HT1080 (cell line): ENCODE results near the gene ELOB. TPM values are rescaled to one million over a fixed set of nuclear protein-coding genes. Genes with fewer than 3 reads are reported as not detected.

Experiments
- DNase-seq: peaks from one replicate; pipeline ENCODE4 v3.0.0-alpha.2; 2015; ENCODE audit warnings: low read depth
- total RNA-seq: library from RNA; depleted of rRNA; stranded (reverse); fragments of >200 nt; shearing (Covaris generic); gene quantifications from 2 replicates; pipeline ENCODE4 v1.2.3, GENCODE V29; 2014

Gene ELOB
- total RNA-seq, 1 experiment from 2014 or later: 159 TPM

DNA sequence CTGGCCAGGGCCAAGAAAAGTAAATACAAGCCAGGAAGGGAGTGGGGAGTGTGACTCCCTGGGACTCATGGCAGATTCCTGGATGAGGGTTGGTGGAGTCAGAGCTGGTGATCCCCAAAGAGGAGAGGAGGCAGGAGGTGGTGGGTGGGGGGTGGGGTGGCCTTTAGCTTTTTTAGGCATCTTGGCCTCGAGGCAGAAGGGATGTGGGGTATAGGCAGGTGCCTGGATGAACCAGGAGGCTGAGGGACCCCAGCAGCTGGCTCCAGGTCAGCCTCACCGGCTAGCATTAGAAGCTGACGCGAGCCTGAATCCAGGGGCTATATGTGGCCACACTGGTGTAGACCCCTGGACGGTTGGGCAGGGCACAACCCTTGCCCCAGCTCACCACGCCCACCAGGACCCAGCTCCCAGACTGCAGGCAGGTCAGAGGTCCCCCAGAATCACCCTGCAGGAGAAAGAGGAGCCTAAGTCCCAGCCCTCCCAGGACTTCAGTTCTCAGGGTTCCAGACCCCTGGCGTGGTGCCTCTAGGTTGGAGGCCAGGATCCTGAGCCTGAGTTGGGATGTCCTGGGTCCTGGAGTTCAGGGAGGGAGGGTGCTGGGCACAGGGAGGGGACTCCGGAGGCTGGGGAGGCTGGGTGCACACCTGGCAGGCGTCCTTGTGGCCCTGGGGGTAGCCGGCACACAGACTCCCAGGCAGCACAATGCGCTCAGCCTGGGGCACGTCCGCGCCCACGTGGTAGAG, 7.4 kb upstream of the ELOB start:
- DNase-seq: no peak

DNA sequence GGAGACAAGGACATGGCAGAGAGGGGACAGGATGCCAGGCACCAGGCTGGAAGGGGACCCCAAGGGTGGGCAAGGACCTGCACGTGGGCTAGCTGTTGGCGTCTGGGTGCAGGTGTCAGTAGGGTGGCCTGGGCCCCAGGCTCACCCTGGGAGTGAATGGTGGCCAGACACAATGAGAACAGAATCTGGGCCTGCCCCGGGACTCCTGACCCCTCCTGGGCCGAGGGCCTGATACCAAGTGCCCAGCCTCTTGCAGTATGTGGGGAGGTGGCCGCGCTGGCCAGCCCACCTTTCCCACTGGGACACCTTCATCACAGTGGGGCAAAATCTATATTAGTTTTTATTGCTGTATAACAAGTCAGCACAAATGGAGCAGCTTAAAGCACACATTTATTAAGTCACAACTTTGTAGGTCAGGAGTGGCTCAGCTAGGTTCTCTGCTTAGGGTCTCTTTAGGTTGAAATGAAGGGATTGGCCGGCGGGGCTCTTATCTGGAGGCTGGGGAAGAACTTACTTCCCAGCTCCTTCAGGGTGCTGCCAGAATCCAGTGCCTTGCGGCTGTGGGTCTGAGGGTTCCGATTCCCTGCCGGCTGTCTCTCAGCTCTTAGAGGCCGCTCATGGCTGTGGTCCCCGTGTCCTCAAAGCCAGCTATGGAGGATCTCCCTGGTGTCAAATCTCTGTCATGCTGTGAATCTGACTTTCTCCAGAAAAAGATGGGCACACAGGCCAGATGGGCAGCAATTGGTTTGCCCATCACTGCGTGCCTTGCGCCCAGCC, 6.7 kb upstream of the ELOB start:
- no peak for DNase-seq

DNA sequence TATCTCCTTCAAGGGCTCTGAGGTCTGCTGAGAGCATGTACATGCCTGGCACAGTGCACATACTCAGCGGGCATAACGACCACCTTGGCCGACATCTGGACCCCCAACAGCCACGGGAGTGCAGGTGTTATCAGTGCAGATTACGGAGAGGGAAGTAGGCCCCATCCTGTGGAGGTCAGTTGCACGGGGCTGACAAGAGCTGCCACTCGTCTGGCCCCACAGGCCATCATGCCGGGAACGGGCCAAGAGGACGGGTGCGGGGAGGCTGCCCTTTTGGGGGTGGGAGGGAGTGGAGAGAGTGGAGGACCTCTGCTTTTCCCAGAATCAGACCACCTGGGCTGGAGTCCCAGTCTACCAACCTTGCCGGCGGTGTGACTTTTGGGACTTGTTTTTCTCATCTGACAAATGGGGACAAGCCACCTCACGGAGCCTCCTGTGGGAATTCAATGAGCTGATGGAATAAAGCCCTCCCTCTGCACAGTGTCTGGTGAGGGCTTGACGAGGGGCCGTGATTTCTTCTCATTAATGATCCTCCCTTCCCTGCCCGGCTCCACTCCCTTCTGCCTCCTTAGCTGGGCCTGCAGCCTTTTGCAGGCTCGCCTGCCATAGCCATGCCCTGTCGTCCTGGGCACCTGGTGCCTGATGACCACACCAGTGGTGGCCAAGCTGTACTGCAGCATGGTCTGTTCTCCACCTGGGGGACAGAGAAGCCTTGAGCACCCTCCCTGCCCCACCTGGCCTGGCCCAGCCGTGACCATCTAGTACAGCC, 5.7 kb upstream of the ELOB start:
- DNase-seq: no peak

DNA sequence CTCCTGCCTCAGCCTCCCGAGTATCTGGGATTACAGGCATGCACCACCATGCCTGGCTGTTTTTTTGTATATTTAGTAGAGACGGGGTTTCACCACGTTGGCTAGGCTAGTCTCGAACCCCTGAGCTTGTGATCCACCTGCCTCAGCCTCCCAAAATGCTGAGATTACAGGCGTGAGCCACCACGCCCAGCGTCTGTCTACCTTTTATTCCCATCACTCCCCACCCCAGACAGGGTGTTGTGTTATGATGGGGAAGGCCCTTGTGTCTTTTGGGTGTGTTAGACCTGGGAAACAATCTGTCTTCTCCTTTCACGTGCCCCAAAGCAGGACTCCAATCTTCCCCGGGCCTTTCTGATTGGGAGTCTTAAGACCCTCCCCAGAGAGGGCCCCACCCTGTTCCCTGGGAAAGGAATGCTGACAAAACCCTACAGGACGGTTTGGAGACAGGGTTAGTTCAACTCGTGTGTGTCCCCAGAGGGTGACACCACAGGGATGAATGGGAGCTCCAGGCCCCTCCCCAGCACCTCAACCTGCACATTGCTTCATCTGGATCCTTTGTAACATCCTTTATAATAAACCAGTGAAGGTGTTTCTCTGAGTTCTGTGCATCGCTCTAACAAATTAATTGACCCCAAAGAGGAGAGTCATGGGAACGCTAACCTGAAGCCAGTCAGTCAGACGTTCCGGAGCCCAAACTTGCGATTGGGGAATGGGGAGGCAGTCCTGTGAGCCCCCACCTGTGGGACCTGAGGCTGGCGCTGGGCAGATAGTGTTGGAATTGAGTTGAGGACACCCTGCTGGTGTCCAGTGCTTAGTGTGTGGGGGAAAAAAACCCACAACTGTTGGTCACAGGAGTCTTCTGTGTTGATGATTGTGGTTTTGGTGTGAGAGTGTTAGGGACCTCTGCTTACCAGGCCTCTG, 3.2 kb upstream of the ELOB start:
- DNase-seq: no peak

DNA sequence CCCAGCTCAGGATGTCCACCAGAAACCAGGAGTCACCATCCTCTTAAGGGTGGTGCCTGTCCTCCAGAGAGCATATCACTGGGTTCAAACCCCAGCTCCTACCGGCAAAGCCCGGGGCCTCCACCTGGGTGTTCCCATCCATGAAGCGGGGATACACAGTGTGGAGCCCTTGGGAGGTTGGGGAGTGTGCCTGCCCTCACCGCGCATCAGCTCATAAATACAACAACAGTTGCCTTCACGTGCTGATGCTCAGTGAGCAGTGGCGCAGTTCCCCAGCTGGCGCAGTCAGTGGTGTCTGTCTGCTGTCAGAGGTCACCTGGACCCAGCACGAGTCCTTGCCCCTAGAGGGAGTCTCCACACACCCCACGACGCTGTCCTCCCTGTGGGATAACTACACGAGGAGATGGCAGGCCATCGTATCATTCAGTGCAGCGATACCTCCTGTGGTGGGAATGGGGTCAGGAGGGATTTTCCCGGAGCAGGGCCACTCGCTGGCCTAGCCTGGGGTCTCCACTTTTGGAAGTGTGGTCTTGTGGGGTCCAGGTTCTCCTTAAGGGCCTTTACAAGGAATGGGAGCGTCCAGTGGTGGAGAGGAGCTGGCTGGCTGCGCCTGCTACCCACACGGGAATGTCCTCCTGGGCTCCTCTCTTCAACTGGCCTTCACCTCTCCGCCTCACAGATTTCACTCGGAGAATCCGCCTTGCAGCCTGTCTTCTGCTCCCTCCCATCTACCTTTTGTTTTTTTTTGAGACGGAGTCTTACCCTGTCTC, 2.3 kb upstream of the ELOB start:
- DNase-seq: no peak

DNA sequence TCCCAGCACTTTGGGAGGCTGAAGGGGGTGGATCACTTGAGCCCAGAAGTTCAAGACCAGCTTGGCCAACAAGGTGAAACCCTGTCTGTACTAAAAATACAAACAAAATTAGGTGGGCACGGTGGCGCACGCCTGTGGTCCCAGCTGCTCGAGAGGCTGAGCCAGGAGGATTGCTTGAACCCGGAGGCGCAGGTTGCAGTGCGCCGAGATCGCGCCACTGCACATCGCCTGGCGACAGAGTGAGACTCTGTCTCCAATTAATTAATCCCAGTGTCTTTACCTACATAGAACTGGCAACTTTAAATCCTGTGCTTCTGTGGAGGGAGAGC, 1.5 kb upstream of the ELOB start:
- no peak for DNase-seq

DNA sequence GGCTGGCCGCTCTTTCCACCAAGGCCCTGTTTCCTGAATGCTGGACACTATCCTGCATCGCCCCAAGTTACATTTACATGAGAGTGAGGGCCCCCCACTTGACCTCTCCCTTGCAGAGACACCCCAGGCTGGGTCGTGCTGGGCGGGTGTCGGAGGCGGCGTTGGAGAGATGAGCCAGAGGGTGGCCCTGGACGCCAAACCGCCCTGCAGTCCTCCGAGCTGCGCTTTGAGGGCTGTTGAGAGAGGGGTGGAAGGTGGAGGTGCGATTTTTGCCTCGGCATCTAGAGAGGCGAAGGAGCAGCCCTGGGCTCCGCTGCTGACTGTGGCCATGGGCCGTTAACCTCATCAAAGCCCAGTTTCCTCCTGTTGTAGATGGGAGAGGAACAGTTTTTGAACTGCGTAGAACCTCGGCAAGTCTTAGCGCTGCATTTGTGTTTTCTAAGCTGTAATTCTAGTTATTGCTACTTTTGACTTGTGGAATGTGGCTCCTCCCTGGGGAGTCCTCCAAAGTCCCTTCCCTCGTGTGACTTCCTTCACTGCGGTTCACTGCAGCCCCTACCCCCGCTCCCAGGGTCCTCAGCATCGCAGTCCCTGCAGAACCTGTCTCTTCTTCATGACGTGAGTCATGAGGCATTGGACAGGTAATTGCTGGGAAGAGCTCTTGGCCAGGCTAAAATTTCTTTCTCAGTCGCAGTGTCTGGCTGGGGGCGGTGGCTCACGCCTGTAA, 986 bp upstream of the ELOB start:
- no peak for DNase-seq

DNA sequence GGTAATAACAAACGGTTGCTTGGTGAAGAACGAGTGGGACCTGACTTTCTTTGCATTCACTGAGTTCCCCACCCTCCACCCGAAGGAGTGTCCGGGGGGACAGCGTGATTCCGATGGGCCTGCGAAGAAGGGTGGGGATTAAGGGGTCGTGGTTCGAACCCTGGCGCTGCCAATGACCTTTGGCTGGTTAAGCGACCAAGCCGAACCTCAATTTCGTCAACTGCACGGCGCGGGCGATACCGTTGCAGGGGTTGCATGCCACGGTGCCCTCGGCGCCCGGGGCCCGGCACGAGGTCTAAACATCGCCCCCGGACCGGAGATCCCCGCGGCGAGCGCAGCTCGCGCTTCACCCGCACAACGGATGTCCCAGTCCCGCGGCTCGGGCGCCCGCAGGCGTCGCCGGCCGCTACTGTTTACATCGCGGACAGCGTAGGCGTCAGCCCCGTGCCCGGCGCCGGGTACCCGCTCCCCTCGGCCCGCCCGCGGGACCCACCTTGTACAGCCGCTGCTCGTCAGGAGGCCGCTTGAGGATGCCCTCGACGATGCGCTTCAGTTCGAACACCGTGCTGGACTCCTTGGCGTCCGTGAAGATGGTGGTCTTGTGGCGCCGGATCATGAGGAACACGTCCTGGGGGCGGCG, 460 bp downstream of the ELOB start:
- no peak for DNase-seq

DNA sequence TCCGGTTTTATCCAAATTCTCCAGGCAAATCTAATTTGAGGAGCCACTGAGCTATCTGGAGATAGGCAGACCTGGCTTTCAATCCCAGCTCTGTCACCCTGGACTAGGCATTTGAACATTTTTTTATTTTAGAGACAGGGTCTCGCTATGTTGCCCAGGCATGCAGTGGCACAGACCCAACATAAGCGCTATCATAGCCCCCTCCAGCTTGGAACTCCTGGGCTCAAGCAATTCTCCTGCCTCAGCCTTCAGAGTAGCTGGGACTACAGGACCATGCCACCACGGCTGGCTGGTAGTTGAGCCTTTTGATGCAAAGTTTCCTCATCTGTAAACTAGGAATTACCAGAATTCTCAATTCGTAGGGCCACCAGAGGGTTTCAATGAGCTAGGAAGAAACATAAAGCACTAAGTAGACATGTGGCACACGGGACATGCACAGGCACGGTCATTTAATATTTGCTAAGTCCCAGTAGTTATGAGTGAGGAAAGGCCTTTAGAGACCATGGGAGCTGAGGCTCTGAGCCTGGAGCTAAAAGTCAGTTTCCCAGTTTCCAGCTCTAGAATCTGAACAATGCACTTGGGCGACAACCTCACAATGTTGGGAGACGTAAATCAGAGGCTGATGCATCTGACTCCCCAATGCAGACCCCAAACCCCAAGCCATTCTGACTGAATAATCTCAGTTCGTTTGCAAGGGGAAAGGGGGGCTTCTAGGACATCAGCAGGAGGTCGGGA, 1.1 kb downstream of the ELOB start:
- DNase-seq: no peak

DNA sequence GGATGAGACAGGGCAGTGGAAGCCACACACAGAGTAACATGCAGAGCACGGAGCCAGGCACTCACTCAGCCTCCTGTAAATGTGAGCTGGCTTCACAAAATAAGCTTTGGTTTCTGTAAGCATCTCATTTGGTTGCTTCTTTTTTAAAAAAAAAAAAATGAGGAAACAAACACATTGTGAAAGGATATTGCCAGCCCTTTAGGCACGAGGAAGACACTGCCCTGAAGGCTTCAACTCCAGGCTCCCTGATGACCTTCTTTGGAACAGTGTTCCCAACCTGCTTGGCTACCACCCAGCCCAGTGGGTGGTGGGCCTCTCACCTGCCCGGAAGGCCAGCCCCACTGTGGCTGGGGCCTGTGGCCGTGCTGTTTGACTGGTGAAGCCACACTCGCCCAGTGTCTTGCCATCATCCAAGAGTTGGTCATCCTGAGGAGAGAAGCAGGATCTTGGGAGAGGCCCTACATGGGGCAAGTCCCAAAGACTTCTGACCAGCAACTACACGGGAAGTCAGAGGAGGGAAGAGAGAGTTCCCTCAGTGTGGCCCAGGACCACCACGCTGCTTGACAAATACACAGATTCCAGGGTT, 1.9 kb downstream of the ELOB start:
- no peak for DNase-seq

DNA sequence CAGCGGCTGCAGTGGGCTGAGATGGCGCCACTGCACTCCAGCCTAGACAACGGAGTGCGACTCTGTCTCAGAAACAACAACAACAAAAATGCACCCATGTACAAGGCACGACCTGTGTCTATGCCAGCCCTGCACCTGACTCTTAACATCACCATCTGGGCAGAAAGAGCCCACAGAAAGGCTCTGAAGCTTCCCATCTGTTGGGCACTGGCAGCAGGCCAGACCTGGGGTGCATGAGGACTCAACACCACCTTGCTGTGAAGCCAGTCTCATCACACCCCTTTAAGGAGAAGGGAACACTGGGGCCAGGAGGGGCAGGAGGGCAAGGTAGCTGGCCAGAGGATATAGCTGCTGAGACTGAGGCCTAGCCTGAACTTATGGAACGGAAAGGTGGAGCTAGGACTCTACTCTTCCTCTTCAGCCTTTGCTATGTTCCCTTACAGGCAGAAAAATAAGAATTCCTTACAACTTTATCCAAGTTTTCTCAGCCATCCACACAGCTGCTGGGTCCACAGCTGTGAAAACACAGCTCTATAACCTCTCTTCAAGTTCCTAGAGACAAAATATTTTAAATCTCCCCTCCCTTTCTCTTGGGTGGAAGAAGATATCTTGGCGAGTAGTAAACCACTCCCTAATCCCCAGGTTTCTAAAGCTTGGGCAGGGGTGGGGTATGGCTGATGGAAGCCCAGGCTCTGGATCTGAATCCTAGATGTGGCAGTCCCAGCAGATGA, 2.8 kb downstream of the ELOB start:
- no peak for DNase-seq

DNA sequence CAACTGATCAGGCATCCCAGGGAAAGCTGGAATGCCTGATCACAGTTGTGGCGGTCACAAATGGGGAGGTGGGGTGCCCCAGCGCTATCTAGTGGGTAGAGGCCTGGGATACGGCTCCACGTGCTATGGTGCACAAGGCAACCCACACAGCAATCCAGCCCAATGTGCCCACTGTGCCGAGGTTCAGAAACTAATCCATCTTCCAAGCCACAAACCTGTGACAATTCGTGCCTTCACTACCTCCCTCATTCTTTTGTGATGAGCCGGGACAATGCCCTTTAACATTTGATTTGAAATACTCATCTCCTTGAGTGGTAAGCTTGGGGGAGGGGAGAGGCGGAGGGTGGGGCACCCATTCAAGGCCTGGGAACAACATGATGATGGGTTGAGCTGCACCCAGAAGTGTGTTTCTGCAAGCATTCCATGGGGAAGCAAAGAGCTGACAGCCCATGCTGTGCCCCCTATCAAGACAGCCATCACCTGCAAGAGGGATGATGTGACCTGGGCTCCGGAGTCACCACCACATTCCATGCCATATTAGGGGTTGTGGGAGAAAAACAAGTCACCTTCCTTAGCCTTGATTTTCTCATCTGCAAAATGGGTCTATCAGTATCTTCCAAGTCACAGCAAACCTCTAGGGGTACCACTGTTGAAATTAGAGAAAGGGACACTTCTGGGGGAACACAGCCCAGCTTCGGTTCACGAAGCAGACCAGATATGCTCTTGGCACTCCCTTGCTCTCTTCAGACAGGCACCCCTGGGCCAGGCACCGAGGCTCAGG, 3.7 kb downstream of the ELOB start:
- no peak for DNase-seq

DNA sequence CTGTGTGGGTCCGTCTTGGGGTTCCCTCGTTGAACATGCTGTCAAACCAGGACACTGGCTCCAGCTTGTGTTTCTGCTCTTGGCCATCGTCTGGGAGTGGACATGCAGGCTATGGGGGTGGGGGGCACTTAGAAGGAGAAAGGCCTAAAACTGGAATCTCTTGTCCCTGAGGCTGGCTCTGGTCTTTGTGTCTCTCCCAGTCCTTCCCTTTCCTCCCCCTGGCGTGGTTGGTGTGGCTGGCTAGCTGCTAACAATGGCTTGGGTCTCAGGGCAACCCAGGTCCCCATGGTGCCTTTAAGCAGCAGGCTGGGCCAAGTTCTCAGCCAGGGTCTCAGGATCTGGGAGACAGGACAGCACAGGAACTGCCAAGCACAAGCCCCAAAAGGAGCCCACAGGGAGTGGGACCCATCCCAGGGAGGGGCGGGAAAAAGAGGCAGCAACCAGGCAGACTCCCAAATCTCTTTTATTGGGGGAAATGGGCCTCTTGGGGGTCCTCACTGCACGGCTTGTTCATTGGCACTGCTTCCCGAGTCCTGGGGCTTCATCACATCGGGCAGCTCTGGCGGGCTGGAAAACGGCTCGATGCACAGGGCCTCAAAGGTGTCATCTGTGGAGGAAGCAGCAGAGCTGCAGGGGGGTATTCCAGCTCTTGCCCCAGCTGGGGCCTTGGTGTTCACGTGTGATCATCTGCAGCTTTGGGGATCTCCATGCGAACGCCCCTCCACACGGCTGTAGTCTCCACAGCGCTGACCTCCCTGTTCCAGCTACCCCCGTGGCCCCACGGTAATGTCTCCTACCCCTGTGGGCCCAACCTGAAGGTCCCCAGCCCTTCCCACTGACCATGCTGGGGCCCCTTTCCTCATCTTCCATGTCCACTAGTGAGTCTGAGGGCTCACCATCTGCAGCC, 5.3 kb downstream of the ELOB start:
- DNase-seq: no peak

DNA sequence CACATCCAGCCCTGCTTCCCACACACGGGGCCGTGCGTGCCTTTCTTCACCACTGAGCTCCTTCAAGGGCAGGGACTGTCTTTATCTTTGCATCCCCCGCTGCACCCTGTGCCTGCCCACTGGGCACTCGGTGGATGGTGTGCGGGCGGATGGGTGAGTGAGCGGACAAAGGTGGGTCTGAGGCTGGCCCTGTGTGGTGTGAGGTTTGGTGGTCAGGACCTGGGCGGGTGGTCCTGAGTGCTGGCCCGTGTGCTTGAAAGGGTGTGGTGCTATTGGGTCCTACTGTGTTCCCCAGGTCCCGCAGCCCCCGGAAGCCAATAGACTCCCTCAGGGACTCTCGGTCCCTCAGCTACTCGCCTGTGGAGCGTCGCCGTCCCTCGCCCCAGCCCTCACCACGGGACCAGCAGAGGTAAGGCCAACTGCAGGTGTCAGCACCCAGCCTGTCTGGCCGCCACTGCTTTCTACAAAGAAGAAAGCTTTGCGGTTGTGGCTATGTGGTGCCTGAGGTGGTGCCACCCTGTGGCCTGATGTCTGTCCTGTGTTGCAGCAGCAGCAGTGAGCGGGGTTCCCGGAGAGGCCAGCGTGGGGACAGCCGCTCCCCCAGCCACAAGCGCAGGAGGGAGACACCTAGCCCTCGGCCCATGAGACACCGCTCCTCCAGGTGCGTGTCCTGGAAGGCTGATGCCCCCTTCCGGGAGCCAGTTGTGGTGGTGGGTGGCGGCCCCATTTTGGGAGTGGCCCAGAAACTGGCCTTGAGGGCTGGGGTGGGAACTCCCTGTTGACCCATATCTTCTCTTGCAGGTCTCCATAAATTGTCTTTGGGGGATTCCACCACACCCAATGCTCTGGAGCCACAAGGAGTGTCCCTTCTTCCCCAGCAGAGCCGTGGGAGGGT, 6.8 kb downstream of the ELOB start:
- DNase-seq: no peak

DNA sequence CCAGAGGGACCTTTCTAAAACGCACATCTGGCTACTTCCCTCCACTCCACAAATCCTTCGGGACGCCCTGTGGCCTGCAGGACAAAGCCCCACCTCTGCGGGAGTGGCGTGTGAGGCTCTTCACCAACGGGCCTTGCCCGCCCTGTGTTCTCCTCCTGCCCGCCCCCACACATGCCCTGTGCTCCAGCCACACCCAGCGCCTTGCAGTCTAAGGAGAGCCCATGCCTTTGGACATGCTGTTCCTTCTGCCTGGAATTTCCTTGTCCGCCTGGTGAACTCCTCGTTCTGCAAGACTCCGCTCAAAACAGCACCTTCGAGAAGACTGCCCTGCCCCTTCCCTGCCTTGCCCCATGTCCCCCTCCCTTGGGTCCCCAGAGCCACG, 7.4 kb downstream of the ELOB start:
- no peak for DNase-seq
